ENCODE measurements around the gene FUT2.
"Not testable (repeated sequence)": the region's sequence is repeated elsewhere in the genome, so short reads cannot be mapped to it uniquely, and the experiment has no call there.

Gene FUT2

GRCh38 chr19:48708471-48708870, 12.7 kb downstream of the FUT2 start:
- DNase-seq: no peak

- DNase-seq: no peak
Measured at GRCh38 chr19:48711106-48711662, 15.4 kb downstream of the FUT2 start.

- DNase-seq: no peak
Measured at GRCh38 chr19:48713041-48713863, 17.5 kb downstream of the FUT2 start.

- DNase-seq: peak; percentile 99
Measured at GRCh38 chr19:48713864-48714755, 18.3 kb downstream of the FUT2 start.

- no peak for DNase-seq
Measured at GRCh38 chr19:48714759-48715675, 19.2 kb downstream of the FUT2 start.

GRCh38 chr19:48715681-48716171, 20.0 kb downstream of the FUT2 start:
- peak; percentile 62 for DNase-seq

GRCh38 chr19:48716562-48717291, 21.0 kb downstream of the FUT2 start:
- DNase-seq: peak; percentile 87

- DNase-seq: not testable (repeated sequence)
Measured at GRCh38 chr19:48718106-48718505, 22.3 kb downstream of the FUT2 start.

GRCh38 chr19:48718711-48719231, 23.0 kb downstream of the FUT2 start:
- no peak for DNase-seq

GRCh38 chr19:48719263-48720171, 23.7 kb downstream of the FUT2 start, which contains the start of gene MAMSTR:
Gene MAMSTR (minus strand): TSS chr19:48719725. CDS start chr19:48719031, 694 bp downstream.
- no peak for DNase-seq

- no peak for DNase-seq
Measured at GRCh38 chr19:48720251-48720612, 24.5 kb downstream of the FUT2 start.

- peak; percentile 98 for DNase-seq
Measured at GRCh38 chr19:48720613-48721296, 25.0 kb downstream of the FUT2 start.

GRCh38 chr19:48722196-48722708, 26.5 kb downstream of the FUT2 start:
- DNase-seq: no peak

GRCh38 chr19:48724796-48725753, 29.3 kb downstream of the FUT2 start:
- peak; percentile 41 for DNase-seq

GRCh38 chr19:48726556-48726955, 30.8 kb downstream of the FUT2 start:
- no peak for DNase-seq

GRCh38 chr19:48728911-48729664, 33.3 kb downstream of the FUT2 start:
- no peak for DNase-seq

- no peak for DNase-seq
Measured at GRCh38 chr19:48731452-48731851, 35.7 kb downstream of the FUT2 start.

Data from DMS 273 treated with DMSO at 0.1 percent for 48 hours (cell line).